Dermis blood vessel endothelial cell (primary cell): ENCODE results near the gene GPR18. TPM values are rescaled to one million over a fixed set of nuclear protein-coding genes. Genes with fewer than 3 reads are reported as not detected.
A peak's percentile ranks its signal among the peaks of the same experiment; 100 is the strongest.
"Not testable (repeated sequence)": the region's sequence is repeated elsewhere in the genome, so short reads cannot be mapped to it uniquely, and the experiment has no call there.

ENCODE experiments used
- DNase-seq: peaks from one replicate; pipeline ENCODE4 v3.0.0; 2010
- total RNA-seq: library from RNA; depleted of rRNA; stranded (reverse); fragments of >200 nt; gene quantifications from 2 replicates; pipeline ENCODE4 v1.2.3, GENCODE V29; 2014

Gene GPR18
- total RNA-seq, 1 donor from 2014 or later = not detected

DNA sequence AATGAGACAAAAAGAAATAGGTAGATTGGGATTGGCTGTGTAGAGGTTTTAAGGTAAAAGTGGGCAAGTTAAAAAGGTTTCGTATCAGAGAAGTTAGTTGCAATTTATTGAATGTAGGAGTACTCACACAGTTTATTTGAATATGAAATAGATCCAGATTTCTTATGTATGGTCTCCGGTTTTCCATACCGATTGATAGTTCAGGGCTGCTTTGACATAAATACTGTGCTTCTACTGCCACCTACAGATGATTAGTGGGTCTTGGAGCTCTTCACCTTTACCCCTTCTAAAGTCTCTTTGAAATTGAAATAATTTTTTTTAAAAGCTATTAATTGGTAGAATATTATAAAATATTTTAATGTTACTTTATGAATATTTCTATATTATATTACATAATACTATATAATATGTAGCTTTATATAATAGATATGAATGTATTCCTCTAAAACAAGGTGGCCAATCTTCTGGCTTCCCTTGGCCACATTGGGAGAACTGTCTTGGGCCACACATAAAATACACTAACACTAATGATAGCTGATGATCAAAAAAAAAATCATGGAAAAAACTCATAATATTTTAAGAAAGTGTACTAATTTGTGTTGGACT, 7.7 kb upstream of the GPR18 start:
- DNase-seq = peak; percentile 82

DNA sequence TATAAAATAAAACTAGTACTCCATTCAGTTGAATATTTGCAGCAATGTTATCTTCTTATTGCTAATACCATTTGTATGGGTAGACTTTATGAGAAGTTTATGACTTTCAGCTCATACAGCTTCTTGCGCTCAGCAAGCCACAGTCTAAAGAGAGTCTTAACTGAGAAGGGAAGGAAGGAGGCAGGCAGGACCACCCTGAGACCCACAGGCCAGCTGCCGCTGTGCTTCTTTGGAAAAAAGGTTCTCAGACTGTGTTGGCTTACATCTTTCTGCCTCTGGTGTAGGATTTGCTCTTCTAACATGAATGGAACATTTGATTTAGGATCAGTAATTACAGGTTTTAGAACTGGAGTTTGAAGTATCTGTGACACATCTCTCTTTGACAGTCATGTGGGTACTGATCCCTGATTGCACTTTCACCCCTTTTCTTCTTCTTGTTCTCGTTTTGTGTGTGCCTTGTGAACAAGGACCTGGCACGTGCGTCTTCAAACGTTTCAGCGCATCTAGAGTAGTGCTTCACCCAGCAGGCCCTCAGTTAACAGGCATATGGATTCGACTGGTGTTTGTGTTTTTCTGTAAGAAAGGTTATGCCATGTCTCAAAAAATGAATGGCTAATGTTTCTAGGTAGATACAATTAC, 7.1 kb upstream of the GPR18 start:
- DNase-seq = no peak

DNA sequence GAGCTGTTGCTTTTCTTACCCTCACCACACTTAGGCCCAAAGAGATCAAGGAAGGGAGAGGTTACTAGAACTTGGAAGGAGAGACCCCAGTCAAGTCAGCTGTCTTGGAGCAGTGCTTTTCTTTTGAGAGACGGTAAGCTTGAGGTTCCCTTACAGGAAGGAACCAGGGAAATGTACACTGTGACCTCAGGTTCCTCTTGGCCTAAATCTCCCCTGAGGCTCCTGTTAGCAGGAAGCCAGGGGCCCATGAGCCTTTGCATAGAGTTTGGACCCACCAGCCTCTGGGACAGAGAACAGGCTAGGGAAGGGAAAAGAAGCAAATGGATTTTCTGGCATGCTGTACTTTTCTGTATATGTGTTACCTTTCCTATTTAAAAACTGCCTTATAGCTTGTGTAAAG, 5.9 kb upstream of the GPR18 start:
- DNase-seq = peak; percentile 37

DNA sequence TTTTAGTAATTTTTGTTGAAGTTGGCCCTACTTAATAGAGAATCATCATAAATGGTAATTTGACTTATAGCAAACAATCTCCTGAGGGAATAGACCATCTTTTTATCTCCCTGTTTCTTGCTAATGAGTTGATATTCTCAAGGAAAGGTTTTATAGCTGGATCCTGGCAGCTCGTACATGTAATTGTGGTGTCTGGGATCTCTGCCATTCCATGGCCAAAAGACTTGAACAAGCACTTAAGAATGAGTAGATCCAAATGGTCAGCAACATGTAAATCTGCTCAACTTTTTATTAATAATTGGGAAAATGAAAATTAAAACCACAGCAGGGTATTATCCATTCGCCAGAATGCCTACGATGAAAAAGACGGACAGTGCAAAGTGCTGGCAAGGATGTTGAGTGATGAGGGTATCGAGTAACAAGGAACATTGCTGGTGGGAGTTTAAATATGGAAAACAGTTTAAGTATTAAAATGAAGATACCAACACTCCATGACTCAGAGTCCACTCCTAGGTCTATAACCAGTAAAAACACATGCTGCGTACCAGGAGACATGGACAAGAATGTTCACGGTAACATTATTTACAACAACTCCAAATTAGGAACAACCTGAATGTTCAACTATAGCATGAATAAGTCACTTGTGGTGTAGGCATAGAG, 5.1 kb upstream of the GPR18 start:
- no peak for DNase-seq

DNA sequence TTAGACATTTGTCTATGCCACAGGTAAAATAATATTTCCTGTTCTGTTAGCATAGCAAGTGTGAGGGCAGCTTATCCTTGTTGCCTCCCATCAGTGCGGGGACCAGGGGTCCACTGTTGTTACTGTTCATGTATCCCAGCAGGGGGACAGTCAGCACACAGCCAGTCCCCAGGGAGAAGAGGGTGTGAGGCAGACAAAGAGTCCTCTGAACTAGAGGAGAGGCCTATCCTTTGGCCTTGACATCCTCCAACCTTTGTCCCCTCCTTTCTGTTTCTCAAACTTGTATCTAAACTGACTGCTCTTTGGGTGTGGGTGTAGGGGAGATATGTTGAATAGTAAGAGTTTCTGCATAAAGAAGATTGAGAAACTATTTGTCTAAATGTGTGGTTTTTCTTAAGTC, 2.9 kb upstream of the GPR18 start:
- DNase-seq = no peak

DNA sequence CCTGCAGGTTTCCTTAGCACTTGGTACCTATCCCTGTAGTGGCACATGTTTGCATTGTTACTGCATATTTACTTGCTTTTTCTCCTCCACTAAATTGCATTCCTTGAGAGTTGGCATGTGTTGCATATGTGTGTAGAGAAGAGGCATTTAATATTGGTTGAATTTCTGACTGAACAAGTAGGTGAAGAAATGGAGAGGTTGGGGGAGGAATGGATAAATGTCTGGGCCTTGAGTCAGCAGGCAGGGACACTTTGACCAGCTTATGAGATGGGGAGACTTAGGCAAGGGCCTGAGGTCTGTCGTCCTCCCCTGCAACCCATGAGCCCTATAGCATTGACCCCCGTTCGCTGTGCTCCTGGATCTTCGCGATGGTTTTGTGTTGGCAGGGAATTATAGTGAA, 2.0 kb upstream of the GPR18 start:
- DNase-seq = no peak

DNA sequence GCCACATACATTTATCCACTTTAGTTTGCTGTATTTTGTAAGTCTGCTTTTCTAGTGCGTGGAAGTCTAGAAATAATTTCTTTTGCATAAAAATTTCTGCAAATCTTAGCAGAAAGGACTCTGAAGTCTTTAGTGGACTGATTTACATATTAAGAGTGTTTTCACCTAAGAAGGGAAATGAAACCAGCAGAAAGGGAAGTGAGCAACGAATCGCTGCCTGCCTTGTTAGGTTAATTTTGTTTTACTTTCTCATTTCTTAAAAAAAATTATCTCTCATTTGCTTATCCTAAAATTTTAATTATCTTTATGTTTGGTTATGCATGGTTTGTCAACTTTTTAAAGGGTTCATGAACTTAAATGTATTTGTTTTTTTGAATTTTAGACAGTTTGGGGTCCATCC, 767 bp upstream of the GPR18 start:
- DNase-seq = no peak

DNA sequence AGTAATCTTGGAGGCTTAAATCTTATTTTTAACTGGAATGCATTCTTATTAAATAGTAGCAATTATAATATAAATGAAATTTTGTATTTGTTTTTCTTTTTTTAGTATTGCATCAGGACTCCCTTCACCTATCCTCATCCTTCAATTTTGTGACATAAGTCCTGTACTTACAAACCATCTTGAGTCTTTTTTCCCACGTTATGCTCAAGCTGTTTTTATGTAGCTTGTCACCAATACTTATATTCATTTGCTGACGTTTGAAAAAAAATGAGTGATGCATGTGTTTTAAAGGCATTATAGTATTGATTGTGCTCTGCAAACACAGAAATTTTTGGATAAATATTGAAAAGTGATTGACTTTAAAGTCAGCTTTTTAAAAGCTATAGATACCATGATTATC, 888 bp downstream of the GPR18 start:
- no peak for DNase-seq

DNA sequence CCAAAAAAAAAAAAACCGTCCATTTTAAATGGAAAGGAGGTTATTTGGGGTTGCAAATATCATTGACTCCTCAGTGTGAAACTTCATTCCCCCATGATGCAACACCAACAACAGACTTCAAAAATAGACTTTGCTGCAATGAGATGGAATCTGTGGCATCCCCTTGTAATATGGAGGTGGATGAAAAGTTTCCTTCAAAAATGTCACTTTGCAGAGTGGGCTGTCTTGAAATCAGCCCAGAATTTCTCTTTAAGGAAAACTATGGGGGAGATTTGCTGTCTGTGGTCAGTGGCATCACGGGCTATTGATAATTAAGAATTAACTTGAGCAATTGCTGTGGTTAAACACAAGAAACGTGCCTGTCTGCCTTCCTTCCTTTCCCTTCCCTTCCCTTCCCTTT, 1.5 kb downstream of the GPR18 start:
- DNase-seq = no peak

DNA sequence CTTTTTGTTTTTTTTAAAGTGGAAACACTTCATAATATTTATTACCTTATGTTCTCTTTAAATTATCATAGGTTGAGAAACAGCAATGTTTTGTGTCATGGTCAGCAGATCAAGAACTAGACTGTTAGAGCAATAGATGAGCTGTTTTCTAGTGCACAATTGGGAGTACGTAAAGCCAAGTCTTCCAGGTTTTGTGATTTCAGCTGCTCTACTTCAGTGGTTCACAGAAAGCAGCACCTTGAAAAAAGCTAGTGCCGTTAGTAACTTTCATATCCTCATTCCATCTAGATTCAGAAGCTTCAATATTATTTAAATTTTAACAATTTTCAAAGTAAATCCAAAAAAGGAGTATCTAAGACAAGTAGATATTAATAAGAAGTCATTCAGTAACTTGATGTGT, 1.9 kb downstream of the GPR18 start:
- no peak for DNase-seq

DNA sequence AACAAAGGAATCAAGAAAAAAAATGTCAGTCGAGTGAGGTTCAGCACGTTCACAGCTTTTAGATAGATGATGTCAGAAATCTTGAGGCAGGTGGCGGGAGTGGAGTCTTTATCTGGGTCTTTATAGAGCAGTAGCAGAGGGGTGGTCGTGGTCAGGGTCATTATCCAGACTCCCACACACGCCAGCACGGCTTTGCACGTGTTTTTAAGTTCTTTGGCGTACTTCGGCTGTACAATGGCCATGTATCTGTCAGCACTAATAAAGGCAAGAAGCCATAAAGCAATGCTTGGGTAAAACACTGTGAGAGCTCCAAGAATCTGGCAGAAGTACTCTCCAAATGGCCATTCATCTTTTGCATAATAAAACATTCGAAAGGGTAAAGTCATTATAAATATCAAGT, 2.9 kb downstream of the GPR18 start:
- DNase-seq = no peak

DNA sequence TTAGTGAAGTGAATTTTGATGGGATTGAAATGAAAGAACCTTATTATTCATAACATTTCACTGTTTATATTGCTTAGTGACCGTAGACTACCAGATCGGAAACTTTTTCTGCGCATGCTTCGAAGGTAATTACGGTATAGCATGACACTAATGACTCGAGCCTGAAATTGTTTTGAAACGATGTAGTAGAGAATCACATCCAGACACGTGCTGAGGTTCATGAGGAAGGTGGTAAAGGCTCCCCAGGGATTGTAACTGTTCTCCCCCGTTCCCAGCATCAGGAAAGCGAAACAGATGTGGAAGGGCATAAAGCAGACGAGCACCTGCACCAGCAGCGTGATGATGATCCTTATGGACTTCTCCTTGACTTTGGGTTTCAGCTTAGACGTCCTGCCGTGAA, 3.3 kb downstream of the GPR18 start:
- DNase-seq = no peak

DNA sequence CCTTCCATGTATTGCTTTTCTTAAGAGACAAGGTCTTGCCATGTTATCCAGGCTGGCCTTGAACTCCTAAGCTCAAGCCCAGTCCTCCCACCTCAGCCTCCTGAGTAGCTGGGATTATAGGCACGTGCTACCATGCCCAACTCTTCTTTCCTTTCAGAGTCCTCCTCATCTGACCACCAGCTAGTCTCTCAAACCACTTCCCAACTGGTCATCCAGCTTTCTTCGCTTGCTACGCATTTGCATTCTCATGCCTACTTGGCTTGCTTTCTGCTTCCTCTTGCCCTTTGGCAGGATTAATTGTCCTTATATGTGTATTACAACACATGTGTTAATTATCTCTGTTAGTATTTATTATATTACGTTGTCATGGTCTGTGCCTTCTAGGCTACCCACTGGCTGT, 6.3 kb downstream of the GPR18 start:
- no peak for DNase-seq

DNA sequence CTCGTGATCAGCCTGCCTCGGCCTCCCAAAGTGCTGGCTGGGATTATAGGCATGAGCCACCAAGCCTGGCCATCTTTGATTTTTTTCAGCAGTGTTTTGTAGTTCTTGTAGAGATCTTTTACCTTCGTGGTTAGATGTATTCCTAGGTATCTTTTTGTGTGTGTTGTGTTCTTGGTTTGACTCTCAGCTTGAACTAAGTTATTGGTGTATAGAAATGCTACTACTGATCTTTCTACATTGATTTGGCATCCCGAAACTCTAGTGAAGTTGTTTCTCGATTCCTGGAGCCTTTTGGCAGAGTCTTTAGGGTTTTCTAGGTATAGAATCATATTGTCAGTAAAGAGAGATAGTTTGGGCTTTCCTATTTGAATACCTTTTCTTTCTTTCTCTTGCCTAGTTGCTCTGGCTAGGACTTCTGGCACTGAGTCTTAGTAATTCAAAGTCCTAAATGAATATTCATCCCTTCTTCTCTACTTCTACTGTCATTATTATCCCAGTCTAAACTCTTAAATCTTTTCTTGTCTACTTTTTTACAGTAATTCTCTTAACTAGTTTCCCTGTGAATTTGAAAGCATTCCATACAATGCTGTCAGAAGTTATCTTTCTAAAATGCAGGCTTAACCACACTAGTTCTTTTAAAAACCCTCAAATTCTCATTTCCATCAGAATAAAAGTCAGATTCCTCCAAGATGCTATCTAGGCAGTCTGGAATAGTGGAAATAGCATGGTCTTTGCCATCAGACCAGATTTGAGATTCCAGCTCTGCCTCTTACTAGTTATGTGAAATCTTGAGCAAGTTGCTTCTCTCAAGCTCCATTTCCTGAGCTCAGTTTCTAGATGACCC, 7.0 kb downstream of the GPR18 start:
- no peak for DNase-seq

DNA sequence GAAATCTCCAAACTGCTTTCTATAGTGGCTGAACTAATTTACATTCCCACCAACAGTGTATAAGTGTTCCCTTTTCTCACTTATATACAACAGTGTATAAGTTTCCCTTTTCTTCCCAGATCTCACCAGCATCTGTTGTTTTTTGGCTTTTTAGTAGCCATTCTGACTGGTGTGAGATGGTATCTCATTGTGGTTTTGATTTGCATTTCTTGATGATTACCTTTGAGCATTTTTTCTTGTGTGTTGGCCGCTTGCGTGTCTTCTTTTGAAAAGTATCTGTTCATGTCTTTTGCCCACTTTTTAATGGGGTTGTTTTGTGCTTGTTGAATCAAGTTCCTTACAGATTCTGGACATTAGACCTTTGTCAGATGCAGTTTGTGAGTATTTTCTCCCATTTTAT, 8.6 kb downstream of the GPR18 start:
- not testable (repeated sequence) for DNase-seq

DNA sequence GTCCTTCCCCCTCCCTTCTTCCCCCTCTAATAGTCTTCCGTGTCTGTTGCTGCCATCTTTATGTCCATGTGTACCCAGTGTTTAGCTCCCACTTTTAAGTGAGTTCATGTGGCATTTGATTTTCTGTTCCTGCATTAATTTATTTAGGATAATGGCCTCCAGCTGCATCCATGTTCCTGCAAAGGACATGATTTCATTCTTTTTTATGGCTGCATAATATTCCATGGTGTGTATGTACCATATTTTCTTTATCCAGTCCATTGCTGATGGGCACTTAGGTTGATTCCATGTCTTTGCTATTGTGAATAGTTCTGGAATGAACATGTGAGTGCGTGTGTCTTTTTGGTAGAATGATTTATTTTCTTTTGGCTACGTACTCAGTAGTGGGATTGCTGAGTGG, 9.0 kb downstream of the GPR18 start:
- DNase-seq = not testable (repeated sequence)

DNA sequence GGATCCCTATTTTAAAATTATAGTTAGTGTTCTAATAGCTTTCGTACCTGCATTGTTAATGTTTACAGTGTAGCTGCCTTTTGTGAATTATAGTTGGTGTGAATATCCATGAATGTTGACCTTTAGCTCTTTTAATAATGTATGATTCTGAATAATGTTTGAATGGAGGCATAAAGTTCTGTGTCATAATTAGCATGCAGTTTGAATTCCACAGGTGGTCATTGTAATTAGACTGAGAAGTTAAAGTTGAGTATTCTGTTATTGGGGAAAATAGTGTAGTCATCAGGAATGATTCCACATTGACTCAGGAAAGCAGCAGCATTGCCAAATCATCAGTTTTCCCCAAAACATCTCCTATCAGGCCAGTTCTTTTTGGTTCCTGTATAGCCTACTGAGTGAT, 12.1 kb downstream of the GPR18 start:
- no peak for DNase-seq

DNA sequence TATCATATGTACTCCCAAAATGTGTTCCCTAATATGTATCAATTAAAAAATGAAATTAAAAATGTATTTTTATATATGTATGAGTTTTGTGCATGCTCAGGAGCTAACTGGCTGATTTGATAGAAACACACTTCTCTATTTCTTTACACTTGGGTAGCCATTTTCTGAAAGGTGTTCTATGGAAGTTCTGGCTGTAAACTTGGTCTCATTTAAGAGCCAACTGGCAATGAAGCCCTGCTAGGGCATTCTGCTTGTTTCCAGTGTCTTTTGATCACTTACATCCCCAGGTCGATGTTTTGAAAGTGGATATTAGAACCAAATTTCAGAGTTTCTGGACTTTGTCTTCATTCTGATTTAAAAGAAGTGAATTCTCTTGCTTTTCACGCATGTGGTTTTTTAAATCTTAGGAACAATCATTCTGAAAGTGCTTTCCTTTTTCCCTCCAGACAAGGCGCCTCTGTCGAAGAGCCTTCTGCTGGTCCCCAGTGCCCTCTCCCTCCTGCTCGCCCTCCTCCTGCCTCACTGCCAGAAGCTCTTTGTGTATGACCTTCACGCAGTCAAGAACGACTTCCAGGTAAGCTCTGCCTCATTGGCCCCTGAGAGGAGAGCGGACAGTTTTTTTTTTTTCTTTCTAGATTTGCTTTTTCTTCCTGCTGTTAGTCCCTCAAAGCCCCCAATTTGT, 20.1 kb downstream of the GPR18 start:
- DNase-seq = no peak

DNA sequence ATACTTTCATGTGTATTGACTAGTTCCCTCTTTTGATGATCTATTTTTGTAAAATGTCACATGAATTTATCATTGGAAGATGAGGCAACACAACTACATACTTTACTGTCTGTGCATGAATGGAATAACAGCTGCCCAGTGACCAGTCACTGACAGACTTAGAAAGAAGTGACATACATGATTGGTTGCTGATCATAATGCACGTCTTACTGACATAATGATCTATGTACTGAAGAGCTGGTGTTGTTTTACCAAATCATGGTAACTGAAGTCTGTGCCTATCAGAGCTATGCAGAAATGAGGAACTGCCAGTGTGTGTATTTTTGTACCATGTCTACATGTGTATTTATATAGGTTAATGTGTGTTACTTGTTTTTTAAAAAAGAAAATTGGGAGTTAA, 26.5 kb downstream of the GPR18 start:
- DNase-seq = no peak

DNA sequence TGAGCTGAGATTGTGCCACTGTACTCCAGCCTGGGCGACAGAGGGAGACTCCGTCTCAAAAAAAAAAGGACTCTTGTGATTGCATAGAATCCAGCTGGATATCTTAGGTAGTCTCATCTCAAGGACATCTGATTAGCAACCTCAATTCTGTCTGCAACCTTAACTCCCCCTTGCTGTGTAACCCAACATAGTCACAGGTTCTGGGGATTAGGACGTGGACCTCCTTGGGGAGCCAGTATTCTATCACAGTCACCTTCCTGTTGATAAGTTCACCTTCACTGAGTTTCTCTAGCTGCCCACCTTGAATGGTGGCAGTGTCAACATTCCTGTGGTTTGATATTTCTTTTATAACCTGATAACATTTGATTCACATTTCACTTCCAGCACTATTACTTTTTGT, 27.2 kb downstream of the GPR18 start:
- no peak for DNase-seq

DNA sequence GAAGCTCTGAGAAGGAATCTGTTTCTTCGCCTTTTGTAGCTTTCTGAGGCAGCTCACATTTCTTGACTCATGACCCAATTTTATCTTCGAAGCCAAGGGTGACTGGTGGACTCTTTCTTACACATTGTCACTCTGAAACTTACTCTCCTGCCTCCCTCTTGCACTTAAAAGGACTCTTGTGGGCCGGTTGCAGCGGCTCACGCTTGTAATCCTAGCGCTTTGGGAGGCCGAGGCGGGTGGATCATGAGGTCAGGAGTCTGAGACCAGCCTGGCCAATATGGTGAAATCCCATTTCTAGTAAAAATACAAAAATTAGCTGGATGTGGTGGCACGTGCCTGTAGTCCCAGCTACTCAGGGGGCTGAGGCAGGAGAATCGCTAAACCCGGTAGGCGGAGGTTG, 27.6 kb downstream of the GPR18 start:
- not testable (repeated sequence) for DNase-seq

DNA sequence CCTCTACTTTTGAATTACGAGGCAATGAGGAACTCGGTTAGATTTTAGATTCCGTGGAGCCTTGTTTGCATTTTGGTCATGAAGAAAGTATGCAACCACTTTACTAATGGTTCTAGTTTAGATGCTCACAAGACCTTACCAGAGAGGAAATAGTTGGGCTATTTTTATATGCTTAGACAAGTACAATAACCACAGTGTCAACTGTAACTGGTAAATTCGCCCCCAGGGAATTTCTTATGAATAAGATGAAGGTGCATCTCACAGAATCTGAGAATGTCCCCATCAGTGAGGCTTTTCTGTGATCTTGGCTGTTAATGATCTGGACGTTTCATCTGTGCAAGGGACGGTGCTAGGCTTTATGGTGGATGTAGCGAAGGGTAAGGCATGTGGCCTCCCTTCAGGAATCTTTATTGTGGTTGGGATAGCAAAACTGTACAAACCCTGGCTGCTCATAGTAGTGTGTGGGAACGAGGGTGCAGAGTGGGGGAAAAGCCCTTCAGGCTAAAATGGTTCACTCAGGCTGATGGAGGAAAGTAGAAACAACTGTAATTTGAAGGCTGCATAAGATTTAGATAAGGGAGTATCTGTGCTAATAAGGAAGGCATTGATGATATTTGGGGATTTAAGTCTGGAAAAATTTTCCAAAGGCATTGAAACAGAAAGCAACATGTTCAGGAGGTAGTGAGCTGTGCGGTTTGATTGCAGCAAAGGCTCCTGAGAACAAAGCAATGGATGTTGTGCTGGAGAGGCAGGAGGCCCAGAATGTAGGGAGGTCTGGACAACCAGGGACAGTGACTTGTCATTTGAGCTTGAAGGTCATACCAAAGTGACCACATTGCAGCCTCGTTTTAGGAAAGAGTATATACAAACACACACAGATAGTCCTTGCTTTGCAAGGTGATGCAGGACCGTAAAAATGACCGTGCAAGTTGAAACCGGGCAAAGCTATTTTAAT, 29.2 kb downstream of the GPR18 start:
- DNase-seq = no peak
